Activated CD4-positive, alpha-beta T cell treated with anti-CD3 and anti-CD28 coated beads, Interleukin-2, amount 50 U/mL, for 48 hours (primary cell): ENCODE measurements around the gene PNKD.

Source experiments
- DNase-seq, 2 experiments: peaks; one replicate each; pipeline ENCODE4 v3.0.0-alpha.2; 2020

Gene PNKD

GRCh38 chr2:218345491-218346236 lies 75.3 kb downstream of the PNKD start:
- DNase-seq, result no peak

- DNase-seq, result no peak
Observed at GRCh38 chr2:218347172-218347571, 76.9 kb downstream of the PNKD start.

- DNase-seq, result no peak
Observed at GRCh38 chr2:218354045-218354444, 83.7 kb downstream of the PNKD start.

- no peak for DNase-seq
Observed at GRCh38 chr2:218354850-218355443, 84.6 kb downstream of the PNKD start.

GRCh38 chr2:218357236-218358177 lies 87.2 kb downstream of the PNKD start:
- no peak for DNase-seq

GRCh38 chr2:218360453-218360852 lies 90.1 kb downstream of the PNKD start:
- no peak for DNase-seq

GRCh38 chr2:218362606-218363005 lies 92.3 kb downstream of the PNKD start:
- no peak for DNase-seq

GRCh38 chr2:218363736-218364135 lies 93.4 kb downstream of the PNKD start:
- DNase-seq, result no peak

GRCh38 chr2:218364196-218364595 lies 93.9 kb downstream of the PNKD start:
- no peak for DNase-seq

GRCh38 chr2:218366621-218367414 lies 96.5 kb downstream of the PNKD start:
- DNase-seq, result no peak

- DNase-seq, result peak; percentile 76 to 83
Observed at GRCh38 chr2:218367415-218368149, 97.3 kb downstream of the PNKD start.

- DNase-seq, result peak; percentile 13 to 15
Observed at GRCh38 chr2:218368150-218368528, 97.8 kb downstream of the PNKD start.

GRCh38 chr2:218368621-218369153 lies 98.4 kb downstream of the PNKD start:
- DNase-seq, result no peak

- no peak for DNase-seq
Observed at GRCh38 chr2:218369330-218369729, 99.0 kb downstream of the PNKD start.

- DNase-seq, result no peak
Observed at GRCh38 chr2:218370410-218371063, 100.2 kb downstream of the PNKD start.

- no peak for DNase-seq
Observed at GRCh38 chr2:218371983-218372350, 101.6 kb downstream of the PNKD start.

- no peak for DNase-seq
Observed at GRCh38 chr2:218374795-218375194, 104.5 kb downstream of the PNKD start.

- DNase-seq, result no peak
Observed at GRCh38 chr2:218375212-218375611, 104.9 kb downstream of the PNKD start.

- DNase-seq, result no peak
Observed at GRCh38 chr2:218378053-218378452, 107.7 kb downstream of the PNKD start.

GRCh38 chr2:218381916-218382366 lies 111.6 kb downstream of the PNKD start, which contains the start of gene SLC11A1:
SLC11A1 (plus strand) TSS chr2:218382273; CDS start chr2:218382369, 96 bp downstream.
- DNase-seq, result no peak

GRCh38 chr2:218382785-218383184 lies 112.5 kb downstream of the PNKD start:
- no peak for DNase-seq
